ENCODE results near the gene EFNA3.
A peak's percentile ranks its signal among the peaks of the same experiment; 100 is the strongest.

EFNA3 gene

DNA sequence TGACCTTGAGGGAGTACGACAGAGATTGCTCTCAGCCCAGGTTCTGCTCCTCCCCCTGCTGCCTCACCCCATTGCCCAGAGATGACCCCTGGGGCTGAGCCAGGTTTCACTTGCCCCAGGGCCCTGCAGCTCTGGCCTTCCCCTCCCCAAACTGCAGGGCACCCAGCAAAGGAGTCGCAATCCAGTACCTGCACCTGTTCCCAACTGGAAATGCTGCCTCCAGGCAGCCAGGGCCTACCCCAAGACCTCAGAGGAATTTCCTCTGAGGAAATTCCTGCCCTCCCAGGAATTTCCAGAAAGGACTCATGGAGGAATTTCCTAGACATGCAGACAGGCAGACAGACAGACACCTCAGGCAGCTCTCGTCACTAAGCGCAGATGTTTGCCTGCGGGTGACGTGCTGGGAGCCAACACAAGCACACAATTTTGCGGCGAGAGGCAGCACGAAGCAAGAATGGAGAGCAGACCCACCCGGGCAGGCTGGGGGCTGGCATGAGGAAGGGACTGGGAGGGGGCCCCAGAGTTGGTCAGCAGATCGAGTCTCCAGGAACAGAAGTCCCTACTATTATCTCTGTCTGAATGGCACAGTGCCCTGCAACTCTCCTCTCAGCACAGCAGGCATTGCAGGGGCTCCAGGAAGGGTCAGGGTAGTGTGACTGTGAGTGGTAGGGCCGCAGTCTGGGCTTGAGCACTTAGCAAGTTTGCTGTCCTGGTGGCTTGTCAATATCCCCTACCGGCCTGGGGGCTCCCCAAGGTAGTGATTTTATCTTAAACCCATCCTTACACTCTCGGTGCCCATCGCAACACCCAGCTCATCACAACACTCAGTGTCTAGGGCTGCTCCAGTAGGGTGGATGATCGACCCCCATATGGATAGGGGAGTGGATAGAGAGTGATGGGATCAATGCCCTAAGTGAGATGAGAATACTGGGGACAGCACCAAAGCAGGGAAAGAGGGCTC lies 46.1 kb downstream of the EFNA3 start:
- TF ChIP-seq, protein P1, sequence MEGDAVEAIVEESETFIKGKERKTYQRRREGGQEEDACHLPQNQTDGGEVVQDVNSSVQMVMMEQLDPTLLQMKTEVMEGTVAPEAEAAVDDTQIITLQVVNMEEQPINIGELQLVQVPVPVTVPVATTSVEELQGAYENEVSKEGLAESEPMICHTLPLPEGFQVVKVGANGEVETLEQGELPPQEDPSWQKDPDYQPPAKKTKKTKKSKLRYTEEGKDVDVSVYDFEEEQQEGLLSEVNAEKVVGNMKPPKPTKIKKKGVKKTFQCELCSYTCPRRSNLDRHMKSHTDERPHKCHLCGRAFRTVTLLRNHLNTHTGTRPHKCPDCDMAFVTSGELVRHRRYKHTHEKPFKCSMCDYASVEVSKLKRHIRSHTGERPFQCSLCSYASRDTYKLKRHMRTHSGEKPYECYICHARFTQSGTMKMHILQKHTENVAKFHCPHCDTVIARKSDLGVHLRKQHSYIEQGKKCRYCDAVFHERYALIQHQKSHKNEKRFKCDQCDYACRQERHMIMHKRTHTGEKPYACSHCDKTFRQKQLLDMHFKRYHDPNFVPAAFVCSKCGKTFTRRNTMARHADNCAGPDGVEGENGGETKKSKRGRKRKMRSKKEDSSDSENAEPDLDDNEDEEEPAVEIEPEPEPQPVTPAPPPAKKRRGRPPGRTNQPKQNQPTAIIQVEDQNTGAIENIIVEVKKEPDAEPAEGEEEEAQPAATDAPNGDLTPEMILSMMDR (IDR thresholded peaks at IDR 0.05; ENCODE audit: low read depth, low read length) = no peak
- H3K4me3 ChIP-seq (ENCODE audit: low read depth, low read length) = no peak overlapping the region

DNA sequence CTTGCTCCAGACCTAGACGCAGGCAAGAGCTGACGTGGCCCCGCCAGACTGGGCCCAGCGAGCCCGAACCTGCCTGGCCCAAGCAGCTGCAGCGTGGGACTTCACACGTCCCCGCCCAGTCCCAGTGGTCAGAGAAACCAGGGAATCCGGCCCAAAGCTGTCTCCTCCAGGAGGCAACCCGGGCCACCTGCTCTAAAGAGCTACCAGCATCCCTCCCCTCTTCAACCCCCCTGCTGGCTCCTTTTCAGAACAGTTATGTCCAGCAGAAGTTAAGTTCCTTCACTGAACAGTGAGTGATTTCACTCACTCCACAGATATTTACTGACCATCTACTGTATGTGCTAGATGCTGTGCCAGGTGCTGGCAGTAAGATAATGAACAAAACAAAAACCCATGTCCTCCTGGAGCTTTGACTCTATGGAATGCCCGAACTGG lies 46.9 kb downstream of the EFNA3 start:
- TF ChIP-seq, protein P1 (IDR thresholded peaks at IDR 0.05; ENCODE audit: low read depth, low read length) = no peak
- no peak overlapping the region for H3K4me3 ChIP-seq (ENCODE audit: low read depth, low read length)

DNA sequence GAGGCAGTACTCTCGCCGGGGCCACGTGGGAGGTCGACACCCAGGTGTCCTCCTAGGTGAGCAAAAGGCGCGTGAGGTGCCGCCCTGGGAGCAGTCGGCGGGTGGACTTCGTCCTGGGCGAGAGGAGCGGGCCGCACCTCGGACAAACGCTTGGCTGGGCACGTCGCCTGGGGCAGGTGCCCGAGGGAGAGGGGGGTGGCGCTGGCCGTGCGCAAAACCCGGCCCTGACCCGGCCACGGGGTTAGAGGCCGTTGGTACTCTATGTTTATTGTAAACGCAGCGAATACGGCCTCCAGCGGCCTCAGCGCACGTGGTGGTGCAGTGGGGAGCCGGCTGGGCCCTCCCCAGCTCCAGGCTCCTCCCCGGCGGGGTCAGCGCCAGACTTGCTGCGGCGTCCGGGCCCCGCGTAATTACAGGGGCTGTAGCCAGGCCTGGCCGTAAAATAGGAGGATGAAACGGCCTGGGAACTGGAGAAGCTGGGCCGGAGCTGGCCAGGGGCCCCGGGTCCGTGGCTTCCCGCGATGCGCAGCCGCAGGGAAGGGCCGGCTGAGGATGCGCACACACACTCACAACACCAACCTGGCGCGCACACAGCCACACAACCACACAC lies 47.4 kb downstream of the EFNA3 start:
- no peak overlapping the region for H3K4me3 ChIP-seq (ENCODE audit: low read depth, low read length)
- TF ChIP-seq, protein P1 (IDR thresholded peaks at IDR 0.05; ENCODE audit: low read depth, low read length) = no peak

DNA sequence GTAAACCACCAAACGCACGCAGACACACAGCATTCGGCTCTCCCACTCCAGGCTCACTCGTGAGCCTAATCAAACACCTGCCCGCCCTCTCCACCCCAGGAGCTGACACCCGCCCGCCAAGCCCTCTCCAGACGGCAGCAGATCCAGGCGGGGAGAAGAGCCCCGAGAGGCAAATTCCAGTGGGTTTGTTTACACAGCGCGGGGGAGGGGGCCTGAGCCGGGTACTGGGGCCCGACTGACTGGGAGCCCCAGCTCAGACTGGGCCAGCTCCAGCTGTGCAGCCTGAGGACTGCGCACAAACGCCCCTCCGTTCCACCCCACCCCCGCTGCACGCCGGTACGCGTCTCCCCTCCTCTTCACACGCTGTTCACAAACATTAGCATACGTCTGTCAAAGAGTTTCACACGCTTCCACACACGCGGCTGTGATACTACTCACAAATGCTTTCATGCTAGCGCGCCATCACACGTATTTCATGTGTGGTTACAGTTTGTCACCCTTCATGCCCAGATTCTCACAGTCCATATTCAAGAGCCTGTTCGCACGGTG lies 48.0 kb downstream of the EFNA3 start:
- H3K4me3 ChIP-seq (ENCODE audit: low read depth, low read length) = peak overlapping the region; percentile 50
- TF ChIP-seq, protein P1 (IDR thresholded peaks at IDR 0.05; ENCODE audit: low read depth, low read length) = no peak

DNA sequence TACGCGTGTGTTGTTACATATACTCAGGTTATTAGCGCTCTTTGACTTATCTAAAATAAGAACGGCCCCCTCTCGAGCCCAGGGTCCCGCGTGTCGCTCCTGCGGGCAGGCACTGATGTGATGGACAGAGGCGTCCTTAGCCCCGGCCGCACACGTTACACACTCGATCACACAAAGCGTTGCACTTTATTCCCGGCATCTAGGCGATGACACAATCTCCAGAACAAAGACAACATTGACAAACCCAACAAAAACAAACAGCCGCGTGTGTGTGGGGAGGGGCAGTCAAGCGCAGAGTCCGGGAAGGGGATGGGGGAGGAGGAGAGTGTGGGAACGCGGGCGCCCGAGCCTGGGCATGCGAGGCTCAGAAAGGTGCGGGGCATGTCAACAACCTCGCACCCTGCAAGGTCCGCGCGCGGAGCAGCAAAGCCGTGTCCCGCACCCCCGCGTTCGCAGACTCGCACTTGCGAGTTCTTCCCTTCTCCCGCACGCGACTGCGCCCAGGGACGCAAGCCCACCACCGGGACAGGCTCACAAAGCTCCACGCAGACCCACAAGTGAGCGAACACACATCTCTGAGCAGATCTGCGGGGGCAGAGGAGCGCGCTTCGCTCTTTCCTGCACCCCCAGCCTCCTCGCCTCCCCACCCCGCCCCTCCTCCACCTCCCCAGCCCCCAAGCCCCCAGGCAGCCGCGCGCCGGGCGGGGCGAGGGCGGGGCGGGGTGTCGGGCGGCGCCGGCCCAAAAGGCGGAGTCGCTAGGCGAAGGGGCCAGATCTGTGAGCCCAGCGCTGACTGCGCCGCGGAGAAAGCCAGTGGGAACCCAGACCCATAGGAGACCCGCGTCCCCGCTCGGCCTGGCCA lies 48.7 kb downstream of the EFNA3 start, which contains the start of gene EFNA1:
TSS of gene EFNA1 (plus strand) at position 772 of the 862 bp plus-strand sequence. CDS start 102 bp downstream, outside the sequence.
- H3K4me3 ChIP-seq (ENCODE audit: low read depth, low read length) = peak within 1 kb of the TSS; percentile 50
- TF ChIP-seq, protein P1 (IDR thresholded peaks at IDR 0.05; ENCODE audit: low read depth, low read length) = no peak

DNA sequence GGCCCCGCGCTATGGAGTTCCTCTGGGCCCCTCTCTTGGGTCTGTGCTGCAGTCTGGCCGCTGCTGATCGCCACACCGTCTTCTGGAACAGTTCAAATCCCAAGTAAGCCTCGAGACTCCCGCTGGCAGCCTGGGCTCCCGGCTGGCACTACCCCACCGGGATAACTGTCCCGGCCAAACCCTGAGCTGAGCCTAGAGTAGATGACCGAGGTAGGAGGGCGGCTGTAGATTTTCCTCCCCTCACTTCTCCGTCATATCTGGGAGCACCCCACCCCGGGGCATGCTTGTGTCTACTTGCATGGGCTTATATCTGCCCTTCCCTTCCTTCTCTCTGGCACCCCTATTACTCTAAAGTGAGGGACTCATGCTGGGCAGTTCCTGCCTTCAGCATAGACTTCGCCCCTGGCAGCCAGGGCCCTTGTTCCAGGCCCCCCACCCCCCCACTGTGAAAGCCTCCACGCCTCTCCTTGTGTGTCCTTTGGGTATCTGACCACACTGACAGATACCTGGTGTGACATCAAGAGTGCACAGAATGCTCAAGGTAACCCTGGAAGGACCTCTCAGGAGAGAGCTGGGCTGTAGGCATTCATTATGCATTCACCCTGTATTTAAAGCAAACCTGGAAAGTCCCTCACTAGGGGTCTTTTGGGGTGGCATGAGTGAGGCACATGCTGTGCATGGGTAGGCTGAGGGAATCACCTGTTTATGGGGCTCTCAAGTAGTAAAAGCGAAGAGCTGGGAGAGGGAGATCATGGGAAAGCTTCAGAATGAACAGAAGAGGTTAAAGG lies 49.5 kb downstream of the EFNA3 start:
- peak overlapping the region; percentile 50 for H3K4me3 ChIP-seq (ENCODE audit: low read depth, low read length)
- TF ChIP-seq, protein P1 (IDR thresholded peaks at IDR 0.05; ENCODE audit: low read depth, low read length) = no peak
